Measurements from ENCODE around the gene PRRG1.
"Not testable (repeated sequence)": the region's sequence is repeated elsewhere in the genome, so short reads cannot be mapped to it uniquely, and the experiment has no call there.

Gene PRRG1

GRCh38 chrX:37472836-37473235 lies 123.7 kb downstream of the PRRG1 start:
- DNase-seq (ENCODE audit: low read depth) = no peak

- DNase-seq (ENCODE audit: low read depth) = no peak
These were observed 125.3 kb downstream of the PRRG1 start for GRCh38 chrX:37474478-37474877.

GRCh38 chrX:37476571-37477170 lies 127.5 kb downstream of the PRRG1 start:
- DNase-seq (ENCODE audit: low read depth) = no peak

GRCh38 chrX:37484335-37484734 lies 135.2 kb downstream of the PRRG1 start:
- not testable (repeated sequence) for DNase-seq (ENCODE audit: low read depth)

- DNase-seq (ENCODE audit: low read depth) = no peak
These were observed 136.3 kb downstream of the PRRG1 start for GRCh38 chrX:37485429-37485828.

- no peak for DNase-seq (ENCODE audit: low read depth)
These were observed 138.1 kb downstream of the PRRG1 start for GRCh38 chrX:37487271-37487670.

- DNase-seq (ENCODE audit: low read depth) = no peak
These were observed 139.2 kb downstream of the PRRG1 start for GRCh38 chrX:37488323-37488722.

GRCh38 chrX:37491686-37492085 lies 142.5 kb downstream of the PRRG1 start:
- DNase-seq (ENCODE audit: low read depth) = no peak

- not testable (repeated sequence) for DNase-seq (ENCODE audit: low read depth)
These were observed 146.6 kb downstream of the PRRG1 start for GRCh38 chrX:37495760-37496159.

- DNase-seq (ENCODE audit: low read depth) = not testable (repeated sequence)
These were observed 148.0 kb downstream of the PRRG1 start for GRCh38 chrX:37497126-37497525.

GRCh38 chrX:37498323-37498722 lies 149.2 kb downstream of the PRRG1 start:
- not testable (repeated sequence) for DNase-seq (ENCODE audit: low read depth)

GRCh38 chrX:37499649-37500048 lies 150.5 kb downstream of the PRRG1 start:
- DNase-seq (ENCODE audit: low read depth) = not testable (repeated sequence)

- no peak for DNase-seq (ENCODE audit: low read depth)
These were observed 155.8 kb downstream of the PRRG1 start for GRCh38 chrX:37504991-37505390.
